IMR-90 (cell line): ENCODE measurements around the gene CTRL.

Experiments
- BHLHE40 ChIP-seq: fragments of 150-350 bp; IDR thresholded peaks from 2 replicates; pipeline ENCODE4 v1.6.1; 2016; ENCODE audit warnings: mild to moderate bottlenecking, low read depth, low read length
- CEBPB ChIP-seq: IDR thresholded peaks from 2 replicates; pipeline ENCODE4 v1.6.1; 2012; ENCODE audit warnings: low read depth, low read length, improper control_type of control experiment
- CHD1 ChIP-seq: IDR thresholded peaks from 2 replicates; pipeline ENCODE4 v1.6.1; 2012; ENCODE audit warnings: low read depth, low read length, improper control_type of control experiment
- CTCF ChIP-seq: conservative IDR thresholded peaks from 2 replicates; pipeline ENCODE4 v1.5.1; 2012; ENCODE audit warnings: mild to moderate bottlenecking, low read depth, low read length, improper control_type of control experiment
- ELK1 ChIP-seq: fragments of 150-350 bp; IDR thresholded peaks from 2 replicates; pipeline ENCODE4 v1.6.1; 2016; ENCODE audit warnings: low read depth, mild to moderate bottlenecking, low read length, moderate library complexity, borderline replicate concordance
- FOS ChIP-seq: fragments of 150-350 bp; IDR thresholded peaks from 2 replicates; pipeline ENCODE4 v1.6.1; 2016; ENCODE audit warnings: low read depth, low read length
- MAFK ChIP-seq: IDR thresholded peaks from 2 replicates; pipeline ENCODE4 v1.6.1; 2012; ENCODE audit warnings: low read depth, low read length, improper control_type of control experiment
- MXI1 ChIP-seq: IDR thresholded peaks from 2 replicates; pipeline ENCODE4 v1.6.1; 2012; ENCODE audit warnings: low read depth, mild to moderate bottlenecking, low read length, moderate library complexity, borderline replicate concordance
- POLR2A ChIP-seq: IDR thresholded peaks from 2 replicates; pipeline ENCODE4 v1.6.1; 2012; ENCODE audit warnings: mild to moderate bottlenecking, low read depth, low read length
- RAD21 ChIP-seq: IDR thresholded peaks from 2 replicates; pipeline ENCODE4 v1.6.1; 2012; ENCODE audit warnings: low read length, improper control_type of control experiment
- RFX5 ChIP-seq: IDR thresholded peaks from 2 replicates; pipeline ENCODE4 v1.8.0; 2012; ENCODE audit warnings: low read depth, mild to moderate bottlenecking, low read length, moderate library complexity
- SMC3 ChIP-seq: fragments of 150-350 bp; IDR thresholded peaks from 2 replicates; pipeline ENCODE4 v1.6.1; 2016; ENCODE audit warnings: low read depth, mild to moderate bottlenecking, antibody characterized with exemption, low read length, moderate library complexity

GRCh38 chr16:67927131-67927941 is 4.3 kb downstream of the CTRL start:
- no peak for TF ChIP-seq BHLHE40
- no peak for TF ChIP-seq POLR2A
- no peak for TF ChIP-seq CTCF
- no peak for TF ChIP-seq CHD1
- no peak for TF ChIP-seq MAFK
- no peak for TF ChIP-seq CEBPB
- no peak for TF ChIP-seq RAD21
- TF ChIP-seq FOS, result no peak
- no peak for TF ChIP-seq SMC3
- TF ChIP-seq MXI1, result no peak
- TF ChIP-seq RFX5, result no peak
- TF ChIP-seq ELK1, result no peak
